HG03571 (cell line): ENCODE measurements around the gene CRTC3.
"Not testable (repeated sequence)": the region's sequence is repeated elsewhere in the genome, so short reads cannot be mapped to it uniquely, and the experiment has no call there.

ENCODE experiments used
- ATAC-seq: cut with Tn5 transposase; IDR thresholded peaks from one replicate; pipeline ENCODE4 v1.9.1; 2021; ENCODE audit not compliant: unreplicated experiment

Gene CRTC3

GRCh38 chr15:90529371-90530249 lies at the start of gene CRTC3:
CRTC3 (plus strand) TSS chr15:90529923; CDS start chr15:90530072, 149 bp downstream.
- ATAC-seq = peak; percentile 68

- ATAC-seq = no peak
These were observed 48.7 kb upstream of the CRTC3 start for GRCh38 chr15:90481023-90481422.

- ATAC-seq = no peak
These were observed 47.4 kb upstream of the CRTC3 start for GRCh38 chr15:90482124-90483011.

- no peak for ATAC-seq
These were observed 46.8 kb upstream of the CRTC3 start for GRCh38 chr15:90483012-90483307.

GRCh38 chr15:90483637-90484036 lies 46.1 kb upstream of the CRTC3 start:
- ATAC-seq = no peak

GRCh38 chr15:90487186-90487585 lies 42.5 kb upstream of the CRTC3 start:
- ATAC-seq = no peak

- no peak for ATAC-seq
These were observed 40.2 kb upstream of the CRTC3 start for GRCh38 chr15:90489514-90489913.

GRCh38 chr15:90489944-90490343 lies 39.8 kb upstream of the CRTC3 start:
- no peak for ATAC-seq

- no peak for ATAC-seq
These were observed 36.1 kb upstream of the CRTC3 start for GRCh38 chr15:90493647-90494046.

GRCh38 chr15:90495067-90495466 lies 34.7 kb upstream of the CRTC3 start:
- no peak for ATAC-seq

GRCh38 chr15:90496791-90497190 lies 32.9 kb upstream of the CRTC3 start:
- ATAC-seq = no peak

- no peak for ATAC-seq
These were observed 32.3 kb upstream of the CRTC3 start for GRCh38 chr15:90497376-90497775.

GRCh38 chr15:90497912-90498311 lies 31.8 kb upstream of the CRTC3 start:
- no peak for ATAC-seq

GRCh38 chr15:90500171-90500570 lies 29.6 kb upstream of the CRTC3 start:
- ATAC-seq = no peak

GRCh38 chr15:90501898-90502297 lies 27.8 kb upstream of the CRTC3 start:
- ATAC-seq = no peak

- not testable (repeated sequence) for ATAC-seq
These were observed 18.9 kb upstream of the CRTC3 start for GRCh38 chr15:90510781-90511180.

GRCh38 chr15:90511211-90511618 lies 18.5 kb upstream of the CRTC3 start:
- ATAC-seq = not testable (repeated sequence)

- no peak for ATAC-seq
These were observed 17.4 kb upstream of the CRTC3 start for GRCh38 chr15:90512276-90512675.

- no peak for ATAC-seq
These were observed 16.7 kb upstream of the CRTC3 start for GRCh38 chr15:90512981-90513380.

- no peak for ATAC-seq
These were observed 16.3 kb upstream of the CRTC3 start for GRCh38 chr15:90513448-90513847.

- ATAC-seq = not testable (repeated sequence)
These were observed 15.8 kb upstream of the CRTC3 start for GRCh38 chr15:90513893-90514292.

- ATAC-seq = no peak
These were observed 10.0 kb upstream of the CRTC3 start for GRCh38 chr15:90519688-90520087.
